Measurements from ENCODE around the gene GABBR2. TPM values are rescaled to one million over a fixed set of nuclear protein-coding genes. Genes with fewer than 3 reads are reported as not detected.

The GABBR2 gene
- total RNA-seq, 2 donors from 2014 or later: not detected

DNA sequence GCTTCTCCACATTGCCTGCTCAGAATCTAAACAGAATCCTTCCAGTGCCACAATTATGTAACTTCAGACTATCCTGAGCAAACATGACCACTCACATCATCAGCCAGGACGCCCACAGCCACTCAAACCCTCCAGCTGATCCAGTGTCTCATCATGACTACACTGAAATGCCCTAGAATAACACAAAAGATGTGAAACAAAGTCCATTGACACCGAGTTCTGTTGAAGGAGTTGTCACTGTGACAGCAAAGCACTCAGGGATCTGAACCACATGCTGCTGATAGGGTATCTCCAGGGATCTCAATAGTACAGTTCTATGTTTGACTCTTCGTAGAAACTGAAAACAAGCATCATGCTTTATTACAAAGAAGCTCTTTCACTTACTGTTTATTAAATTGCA lies 150.2 kb downstream of the GABBR2 start:
- Mint-ChIP-seq H3K36me3 (no peaks in the 10 kb centered on the region), H3K9me3 (no peaks in the 10 kb centered on the region)

GRCh38 chr9:98556511-98556910 lies 152.2 kb downstream of the GABBR2 start:
- Mint-ChIP-seq H3K27ac (no peak overlapping the region), H3K36me3 (no peaks in the 10 kb centered on the region), H3K9me3 (no peaks in the 10 kb centered on the region)
- ATAC-seq (no peak), DNase-seq (ENCODE audit: low spot score in 2 of 2) (no peak)

More for the DNA sequence above, 150.2 kb downstream of the GABBR2 start:
- H3K27ac Mint-ChIP-seq: peak overlapping the region in 1 of 2 donors; percentile 5
- peak in 1 of 2 donors; percentile 30 for ATAC-seq
- DNase-seq (ENCODE audit: low spot score in 2 of 2): no peak

DNA sequence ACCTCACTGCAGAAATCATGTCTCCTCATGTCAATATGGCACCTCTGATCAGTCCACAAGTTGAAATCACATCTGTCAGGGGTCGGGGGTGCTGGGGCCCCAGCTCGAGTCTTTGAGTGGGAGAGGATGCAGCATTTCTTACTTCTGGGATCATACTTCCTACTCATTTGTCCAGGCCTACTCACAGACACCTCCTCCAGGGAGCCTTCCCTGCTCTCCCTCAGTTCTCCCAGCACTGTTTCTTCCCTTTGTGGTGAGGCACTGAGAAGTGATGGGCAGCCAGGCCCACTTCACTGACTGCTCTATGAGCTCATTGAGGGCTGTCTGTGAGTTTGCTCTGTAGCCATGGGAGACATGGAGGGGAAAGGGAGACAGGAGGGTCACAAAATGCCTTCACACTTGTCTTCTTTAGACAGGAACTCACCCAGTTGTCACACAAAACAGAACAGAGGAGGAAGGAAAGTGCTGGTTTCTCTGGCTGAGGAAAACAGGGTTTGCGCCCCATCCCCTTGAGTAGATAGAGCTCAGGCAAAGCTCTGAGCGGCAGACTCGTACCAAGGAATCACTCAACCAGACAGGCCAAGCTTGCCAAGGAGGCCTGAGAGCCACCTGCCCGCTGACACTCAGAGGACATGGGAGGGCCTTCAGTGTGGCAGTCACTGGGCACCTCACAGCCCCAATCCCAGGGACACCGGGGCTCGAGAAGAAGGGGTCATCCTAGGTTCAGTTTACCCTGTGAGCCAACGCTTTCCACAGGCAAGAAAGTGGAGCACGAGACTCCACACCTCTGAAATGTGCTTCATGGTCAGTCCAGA lies 152.9 kb downstream of the GABBR2 start:
- H3K9me3 Mint-ChIP-seq: no peaks in the 10 kb centered on the region
- H3K36me3 Mint-ChIP-seq: no peaks in the 10 kb centered on the region
- H3K27ac Mint-ChIP-seq: no peak overlapping the region
- DNase-seq (ENCODE audit: low spot score in 2 of 2): no peak
- ATAC-seq: no peak

GRCh38 chr9:98554752-98555151 lies 154.0 kb downstream of the GABBR2 start:
- no peaks in the 10 kb centered on the region for H3K36me3 Mint-ChIP-seq
- no peak overlapping the region for H3K27ac Mint-ChIP-seq
- no peaks in the 10 kb centered on the region for H3K9me3 Mint-ChIP-seq
- no peak for DNase-seq (ENCODE audit: low spot score in 2 of 2)
- ATAC-seq: no peak

DNA sequence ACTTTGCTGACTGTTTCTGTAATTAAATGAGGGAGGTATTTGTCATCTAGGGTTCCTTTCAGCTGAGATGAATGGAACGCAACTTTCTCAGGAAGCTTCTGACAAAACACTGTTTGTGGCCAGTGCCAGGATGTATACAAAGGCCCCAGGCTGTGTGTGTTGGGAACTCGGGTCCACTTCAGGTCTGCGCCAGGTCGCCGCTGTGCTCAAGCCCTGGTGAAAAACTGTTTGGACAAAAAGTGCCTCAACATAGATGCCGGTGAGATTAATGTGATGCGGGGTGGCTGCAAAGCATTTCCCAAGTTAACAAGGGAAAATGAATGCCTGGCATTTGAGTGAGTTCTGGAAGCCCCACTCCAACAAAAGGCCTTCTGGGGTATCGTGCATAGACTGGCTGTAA lies 156.4 kb downstream of the GABBR2 start:
- ATAC-seq (no peak), DNase-seq (ENCODE audit: low spot score in 2 of 2) (no peak)
- Mint-ChIP-seq H3K9me3 (no peaks in the 10 kb centered on the region), H3K36me3 (no peaks in the 10 kb centered on the region), H3K27ac (no peak overlapping the region)

GRCh38 chr9:98551511-98552286 lies 157.0 kb downstream of the GABBR2 start:
- Mint-ChIP-seq H3K27ac (no peak overlapping the region), H3K9me3 (no peaks in the 10 kb centered on the region), H3K36me3 (no peaks in the 10 kb centered on the region)
- DNase-seq (ENCODE audit: low spot score in 2 of 2) (no peak), ATAC-seq (no peak)

DNA sequence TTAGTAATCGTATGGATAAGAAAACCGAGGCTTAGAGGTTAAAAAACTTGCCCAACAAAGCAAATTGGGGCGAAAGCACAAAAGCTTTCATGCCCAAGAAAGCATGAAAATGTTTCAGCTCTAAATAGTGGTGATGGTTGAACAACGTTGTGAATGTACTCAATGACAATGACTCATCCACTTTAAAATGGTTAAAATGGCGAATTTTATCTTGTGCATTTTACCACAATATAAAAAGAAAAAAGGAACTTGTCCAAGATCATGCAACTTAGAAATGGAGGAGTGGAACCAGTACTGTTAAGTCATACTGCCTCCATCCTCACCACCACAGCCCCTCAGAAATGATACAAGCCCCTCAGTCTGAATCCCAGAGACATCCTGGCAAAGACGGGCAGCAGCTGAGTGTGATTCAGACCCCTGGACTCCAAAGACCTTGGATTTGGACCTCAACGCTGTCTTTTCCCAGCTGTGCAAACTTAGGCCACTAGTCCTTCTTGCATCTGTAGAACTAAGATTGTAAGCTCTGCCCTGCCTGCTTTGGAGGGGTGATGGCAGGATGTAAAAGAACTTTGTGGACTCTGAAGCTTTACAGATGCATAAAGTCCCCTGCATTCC lies 158.4 kb downstream of the GABBR2 start:
- Mint-ChIP-seq H3K9me3 (no peaks in the 10 kb centered on the region), H3K36me3 (no peaks in the 10 kb centered on the region), H3K27ac (no peak overlapping the region)
- no peak for ATAC-seq
- no peak for DNase-seq (ENCODE audit: low spot score in 2 of 2)

- ATAC-seq (no peak), DNase-seq (ENCODE audit: low spot score in 2 of 2) (no peak)
- no peaks in the 10 kb centered on the region for H3K36me3 Mint-ChIP-seq
- no peak overlapping the region for H3K27ac Mint-ChIP-seq
- H3K9me3 Mint-ChIP-seq: no peaks in the 10 kb centered on the region
Observed at GRCh38 chr9:98549401-98549800, 159.3 kb downstream of the GABBR2 start.

DNA sequence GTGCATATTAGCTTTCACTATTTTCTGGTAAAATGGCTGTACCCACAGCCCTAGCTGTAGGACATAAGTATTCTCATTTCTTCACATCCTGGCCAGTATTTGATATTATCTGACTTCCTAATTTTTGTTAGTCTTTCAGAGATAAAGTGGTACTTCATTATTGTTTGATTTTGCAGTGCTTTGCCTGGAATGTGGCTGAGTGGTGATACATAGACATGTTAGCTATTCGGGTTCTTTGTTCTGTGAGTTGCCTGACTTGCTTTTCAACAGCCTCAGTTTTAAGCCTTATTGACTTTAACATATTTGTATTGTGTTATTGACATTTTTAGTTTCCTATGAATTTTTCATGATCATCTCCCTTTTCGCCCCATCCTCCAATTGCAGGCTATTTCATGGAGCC lies 161.1 kb downstream of the GABBR2 start:
- ATAC-seq (no peak), DNase-seq (ENCODE audit: low spot score in 2 of 2) (no peak)
- no peaks in the 10 kb centered on the region for H3K9me3 Mint-ChIP-seq
- no peaks in the 10 kb centered on the region for H3K36me3 Mint-ChIP-seq
- H3K27ac Mint-ChIP-seq: no peak overlapping the region

GRCh38 chr9:98545021-98545420 lies 163.7 kb downstream of the GABBR2 start:
- Mint-ChIP-seq H3K27ac (no peak overlapping the region), H3K9me3 (no peaks in the 10 kb centered on the region), H3K36me3 (no peaks in the 10 kb centered on the region)
- ATAC-seq (no peak), DNase-seq (ENCODE audit: low spot score in 2 of 2) (no peak)

DNA sequence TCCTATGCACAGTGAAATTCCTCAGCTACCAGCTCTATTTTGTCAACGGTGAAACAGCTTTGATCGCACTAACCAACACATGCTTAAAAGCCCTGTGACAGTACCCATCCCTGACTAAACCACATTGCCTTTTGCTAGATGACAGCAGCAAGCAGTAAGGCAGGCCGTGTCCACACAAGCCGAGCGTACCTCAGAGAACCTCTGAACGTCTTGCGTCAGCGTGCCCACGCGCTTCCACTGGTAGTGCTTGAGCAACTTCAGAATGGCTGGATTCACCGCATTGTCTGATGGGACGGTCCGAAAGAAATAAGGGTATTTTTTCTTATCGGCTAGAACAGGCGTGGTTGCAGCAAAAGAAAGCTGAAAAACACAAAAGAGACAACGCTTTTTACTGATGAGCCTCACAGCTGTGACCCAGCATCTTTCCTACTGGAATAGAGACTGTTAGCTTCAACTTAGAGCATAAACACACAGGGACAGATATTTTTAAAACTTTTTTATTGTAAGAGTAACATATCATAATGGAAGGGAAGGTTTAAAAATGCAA lies 167.0 kb downstream of the GABBR2 start:
- no peaks in the 10 kb centered on the region for H3K36me3 Mint-ChIP-seq
- no peak overlapping the region for H3K27ac Mint-ChIP-seq
- ATAC-seq: no peak
- no peak for DNase-seq (ENCODE audit: low spot score in 2 of 2)
- no peaks in the 10 kb centered on the region for H3K9me3 Mint-ChIP-seq

DNA sequence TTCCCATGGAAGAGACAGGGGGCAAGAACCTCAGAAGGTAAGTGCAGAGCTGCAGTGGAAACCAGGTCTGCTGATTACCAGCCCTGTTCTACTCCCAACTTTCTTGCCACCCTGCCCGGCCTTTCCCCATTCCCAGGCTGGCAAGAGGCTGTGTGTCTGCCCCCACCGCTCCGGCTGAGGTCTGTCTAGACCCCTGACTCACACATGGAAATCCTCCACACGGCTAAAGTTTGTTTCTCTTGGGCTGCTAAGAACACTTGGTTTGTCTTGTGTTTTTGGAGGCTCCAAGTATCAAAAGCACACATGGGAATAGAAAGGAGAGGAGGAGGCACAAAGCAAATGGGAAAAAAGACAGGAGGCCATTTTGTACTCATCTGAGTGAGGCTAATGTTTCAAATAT lies 168.3 kb downstream of the GABBR2 start:
- Mint-ChIP-seq H3K36me3 (no peaks in the 10 kb centered on the region), H3K27ac (no peak overlapping the region), H3K9me3 (no peaks in the 10 kb centered on the region)
- DNase-seq (ENCODE audit: low spot score in 2 of 2): no peak
- no peak for ATAC-seq

GRCh38 chr9:98539954-98540353 lies 168.8 kb downstream of the GABBR2 start:
- Mint-ChIP-seq H3K9me3 (no peaks in the 10 kb centered on the region), H3K27ac (no peak overlapping the region), H3K36me3 (no peaks in the 10 kb centered on the region)
- no peak for ATAC-seq
- no peak for DNase-seq (ENCODE audit: low spot score in 2 of 2)

GRCh38 chr9:98538626-98539031 lies 170.1 kb downstream of the GABBR2 start:
- H3K36me3 Mint-ChIP-seq: no peaks in the 10 kb centered on the region
- ATAC-seq (no peak), DNase-seq (ENCODE audit: low spot score in 2 of 2) (no peak)
- no peak overlapping the region for H3K27ac Mint-ChIP-seq
- no peaks in the 10 kb centered on the region for H3K9me3 Mint-ChIP-seq

- no peak for DNase-seq (ENCODE audit: low spot score in 2 of 2)
- Mint-ChIP-seq H3K9me3 (no peaks in the 10 kb centered on the region), H3K27ac (no peak overlapping the region), H3K36me3 (no peaks in the 10 kb centered on the region)
- no peak for ATAC-seq
Observed at GRCh38 chr9:98538203-98538602, 170.5 kb downstream of the GABBR2 start.

- Mint-ChIP-seq H3K27ac (no peak overlapping the region), H3K36me3 (no peaks in the 10 kb centered on the region), H3K9me3 (no peaks in the 10 kb centered on the region)
- ATAC-seq: peak; percentile 36 to 47
- peak in 1 of 2 donors; percentile 42 for DNase-seq (ENCODE audit: low spot score in 2 of 2)
Observed at GRCh38 chr9:98536542-98537173, 172.1 kb downstream of the GABBR2 start.

GRCh38 chr9:98533866-98534265 lies 174.9 kb downstream of the GABBR2 start:
- no peaks in the 10 kb centered on the region for H3K36me3 Mint-ChIP-seq
- no peak overlapping the region for H3K27ac Mint-ChIP-seq
- H3K9me3 Mint-ChIP-seq: no peaks in the 10 kb centered on the region
- no peak for DNase-seq (ENCODE audit: low spot score in 2 of 2)
- ATAC-seq: no peak
